IPS DF 19.7 (cell line): Measurements from ENCODE around the gene MDP1.

Experiments used
- DNase-seq: peaks from one replicate; pipeline ENCODE4 v3.0.0-alpha.2; 2013; ENCODE audit warnings: low read depth, low spot score

MDP1 gene

DNA sequence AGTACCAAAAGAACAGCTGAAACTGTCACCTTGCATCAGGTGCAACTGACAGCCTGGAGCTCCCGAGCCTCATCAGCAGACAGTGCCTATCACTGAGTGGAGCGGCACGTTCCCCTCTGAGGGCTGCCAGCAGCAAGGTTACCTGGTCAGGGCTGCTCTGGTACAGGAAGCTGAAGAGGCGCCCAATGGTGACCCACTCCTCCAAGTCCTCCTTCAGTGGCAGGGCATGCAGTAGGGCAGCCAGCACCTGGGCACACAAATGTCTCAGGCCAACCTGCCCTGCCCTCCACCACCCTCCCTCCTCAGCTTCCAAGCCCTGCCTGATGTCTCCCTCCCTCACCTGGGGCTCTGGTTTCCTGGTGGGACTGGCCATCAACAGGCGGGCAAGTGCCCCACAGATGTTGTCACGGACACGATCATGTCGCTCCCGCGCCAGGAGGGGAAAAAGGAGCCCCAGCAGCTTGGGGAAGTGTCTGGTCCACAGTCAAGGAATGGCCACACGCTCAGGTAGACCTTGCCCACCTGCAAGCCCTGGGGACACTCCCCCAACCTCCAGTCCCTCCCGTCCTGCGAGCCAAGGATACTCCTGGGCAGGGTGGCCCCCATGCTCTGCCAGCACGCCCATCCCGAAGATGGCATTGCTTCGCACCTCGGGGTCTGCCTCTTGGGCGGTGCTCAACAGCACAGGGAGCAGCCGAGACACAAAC, 34.3 kb downstream of the MDP1 start:
- no peak for DNase-seq

DNA sequence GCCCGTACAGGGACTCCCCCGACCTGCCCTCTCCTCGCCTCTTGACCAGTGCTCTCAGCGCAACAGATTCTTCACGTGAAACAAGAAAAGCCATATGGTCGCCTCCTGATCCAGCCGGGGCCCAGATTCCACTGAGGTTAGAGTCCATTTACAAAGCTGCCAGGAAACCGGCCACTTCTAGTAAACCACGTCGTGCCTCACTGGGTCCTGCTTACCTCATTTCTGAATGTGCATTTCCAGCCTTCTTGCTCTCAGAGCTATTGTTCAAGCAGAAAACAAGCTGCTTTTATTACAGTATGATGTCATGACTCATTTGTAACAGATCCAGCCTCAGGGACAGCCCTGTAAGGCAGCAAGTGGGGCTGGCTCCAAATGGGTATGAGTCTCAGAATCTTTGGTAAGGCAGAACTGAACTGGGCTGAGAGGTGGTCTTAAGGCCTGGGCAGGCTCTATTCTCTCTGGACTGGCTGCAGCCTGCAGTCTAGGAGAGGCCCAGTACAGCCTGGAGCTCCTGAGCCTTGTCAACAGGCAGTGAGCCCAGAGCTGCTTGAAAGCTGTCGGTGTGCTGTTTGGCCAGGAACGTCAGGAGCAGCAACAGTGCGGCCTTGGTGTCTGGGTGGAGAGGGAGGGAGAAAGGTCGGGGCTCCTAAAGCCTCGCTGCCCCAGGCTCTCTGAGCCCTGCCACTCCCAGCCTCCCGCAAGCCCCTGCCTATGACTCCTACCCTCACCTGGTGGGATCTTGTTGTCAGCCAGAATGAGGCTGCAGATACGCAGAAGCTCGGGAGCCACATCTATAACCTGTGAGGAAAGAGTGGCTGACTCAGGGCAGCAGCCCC, 35.7 kb downstream of the MDP1 start:
- no peak for DNase-seq

DNA sequence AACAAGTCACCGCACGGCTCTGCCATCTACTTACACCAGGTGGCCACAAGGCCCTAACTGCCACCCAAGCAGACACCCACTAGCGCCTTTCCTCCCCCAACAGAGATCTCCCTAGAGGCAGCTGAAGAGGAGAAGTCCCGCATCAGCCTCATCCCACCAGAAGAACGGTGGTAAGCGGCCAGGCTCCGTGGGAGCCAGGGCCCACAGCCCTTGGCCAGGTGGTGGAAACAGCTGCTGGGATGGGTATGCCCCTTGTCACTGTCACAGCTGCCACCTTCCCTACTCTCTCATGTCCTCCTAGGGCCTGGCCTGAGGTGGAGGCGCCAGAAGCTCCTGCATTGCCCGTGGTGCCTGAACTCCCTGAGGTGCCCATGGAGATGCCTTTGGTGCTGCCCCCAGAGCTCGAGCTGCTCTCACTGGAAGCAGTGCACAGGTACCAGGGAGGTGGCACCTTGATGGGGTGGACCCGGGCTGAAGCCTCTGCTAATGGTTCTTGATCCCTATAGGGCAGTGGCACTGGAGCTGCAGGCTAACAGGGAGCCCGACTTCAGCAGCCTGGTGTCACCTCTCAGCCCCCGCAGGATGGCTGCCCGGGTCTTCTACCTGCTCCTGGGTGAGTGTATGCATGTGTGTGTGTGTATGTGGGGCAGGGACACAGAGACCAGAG, 36.4 kb downstream of the MDP1 start:
- no peak for DNase-seq

DNA sequence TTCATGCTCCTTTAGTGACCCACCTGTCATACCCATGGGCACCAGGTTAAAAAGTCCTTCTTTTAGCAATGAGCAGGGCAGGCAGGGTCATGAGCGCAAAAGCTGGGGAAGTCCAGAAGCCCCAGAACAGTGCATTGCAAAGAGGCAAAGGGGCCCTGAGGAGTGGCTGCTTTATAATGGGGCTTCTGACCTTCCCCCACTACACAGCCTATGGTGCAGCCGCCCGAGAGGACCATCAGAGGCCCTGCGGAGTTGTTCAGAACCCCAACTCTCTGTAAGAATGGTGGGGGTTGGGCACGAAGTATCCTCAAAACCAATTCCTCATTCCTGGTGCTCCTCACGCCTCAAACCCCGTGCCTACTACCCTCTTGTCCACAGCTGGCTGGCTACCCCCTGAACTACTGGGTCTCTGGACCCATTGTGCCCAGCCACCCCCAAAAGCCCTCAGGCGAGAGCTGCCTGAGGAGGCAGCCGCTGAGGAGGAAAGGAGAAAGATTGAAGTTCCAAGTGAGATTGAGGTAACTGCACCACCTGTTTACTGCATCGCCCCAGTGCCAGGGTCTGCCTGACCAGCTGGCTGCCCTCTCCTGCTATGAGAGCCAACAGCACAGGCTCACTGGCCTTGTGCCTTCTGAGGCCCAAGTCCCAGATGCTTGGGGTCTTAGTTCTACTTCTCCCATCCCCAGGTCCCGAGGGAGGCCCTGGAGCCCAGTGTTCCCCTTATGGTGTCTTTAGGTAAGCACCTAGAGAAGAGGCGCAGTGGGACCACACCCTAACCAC, 37.3 kb downstream of the MDP1 start:
- DNase-seq, result no peak

DNA sequence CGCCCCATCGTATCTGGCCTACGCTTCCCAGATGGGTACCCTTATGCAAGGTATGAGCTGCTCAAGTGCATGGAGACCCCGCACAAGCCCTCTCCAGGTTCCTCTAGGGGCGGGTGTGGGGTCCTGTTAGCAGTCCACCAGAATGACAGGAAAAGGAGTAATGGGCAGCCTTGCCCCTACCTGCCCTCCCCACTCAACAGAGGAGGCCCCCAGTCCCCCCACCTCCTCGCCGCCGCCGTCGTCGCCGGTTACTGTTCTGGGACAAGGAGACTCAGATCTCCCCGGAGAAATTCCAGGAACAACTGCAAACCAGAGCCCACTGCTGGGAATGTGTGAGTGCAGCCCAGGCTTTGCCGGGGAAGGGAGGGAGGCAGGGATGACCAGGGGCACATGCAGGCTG, 38.0 kb downstream of the MDP1 start:
- DNase-seq, result no peak

DNA sequence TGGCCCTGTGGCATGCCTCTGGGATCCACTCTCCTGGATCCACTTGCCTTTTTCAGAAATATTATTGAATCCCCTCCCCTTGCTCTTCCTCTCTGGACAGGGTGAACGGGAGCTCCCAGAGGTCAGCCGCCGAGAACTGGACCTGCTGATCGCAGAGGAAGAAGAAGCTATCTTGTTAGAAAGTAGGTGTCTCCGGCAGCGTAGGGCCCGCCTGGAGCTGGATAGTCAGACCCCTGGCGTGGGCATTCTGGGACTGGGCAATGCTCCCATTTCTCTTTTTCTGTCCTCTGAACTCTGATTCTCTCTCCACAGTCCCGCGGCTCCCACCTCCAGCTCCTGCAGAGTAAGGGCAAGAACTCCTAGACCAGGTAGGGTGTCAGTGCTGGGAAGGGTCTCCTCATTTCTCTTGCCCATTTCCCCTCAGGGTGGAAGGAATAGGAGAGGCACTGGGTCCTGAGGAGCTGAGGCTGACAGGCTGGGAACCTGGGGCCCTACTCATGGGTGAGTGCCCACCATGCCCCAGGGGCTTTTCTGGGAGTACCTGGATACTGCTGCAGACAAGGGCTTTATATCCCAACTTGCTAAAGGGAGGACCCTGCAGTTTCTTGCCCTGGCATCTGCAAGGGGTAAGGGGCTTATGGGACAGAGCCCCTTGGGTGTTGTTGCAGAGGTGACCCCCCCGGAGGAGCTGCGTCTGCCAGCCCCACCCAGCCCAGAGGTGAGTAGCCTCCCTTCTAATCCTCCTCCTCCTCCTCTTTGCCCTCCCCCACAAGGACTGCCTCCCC, 38.6 kb downstream of the MDP1 start:
- no peak for DNase-seq

DNA sequence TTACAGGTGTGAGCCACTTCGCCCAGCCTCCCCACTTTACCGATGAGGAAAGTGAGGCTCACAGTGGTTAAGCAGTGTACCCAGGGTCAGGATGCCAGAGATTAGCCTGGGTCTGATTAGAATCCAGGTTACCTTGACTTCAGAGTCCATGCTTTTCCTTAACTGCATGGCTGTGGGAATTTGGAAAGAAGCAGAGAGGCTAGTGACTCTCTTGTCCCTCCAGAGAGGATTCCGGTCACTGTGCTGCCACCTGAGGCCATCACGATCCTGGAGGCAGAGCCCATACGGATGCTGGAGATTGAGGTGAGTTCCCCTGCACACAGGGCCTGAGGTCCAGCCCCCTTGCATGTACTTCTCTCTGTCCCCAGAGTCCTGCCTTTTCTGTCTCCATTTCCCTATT, 39.3 kb downstream of the MDP1 start:
- DNase-seq, result no peak

DNA sequence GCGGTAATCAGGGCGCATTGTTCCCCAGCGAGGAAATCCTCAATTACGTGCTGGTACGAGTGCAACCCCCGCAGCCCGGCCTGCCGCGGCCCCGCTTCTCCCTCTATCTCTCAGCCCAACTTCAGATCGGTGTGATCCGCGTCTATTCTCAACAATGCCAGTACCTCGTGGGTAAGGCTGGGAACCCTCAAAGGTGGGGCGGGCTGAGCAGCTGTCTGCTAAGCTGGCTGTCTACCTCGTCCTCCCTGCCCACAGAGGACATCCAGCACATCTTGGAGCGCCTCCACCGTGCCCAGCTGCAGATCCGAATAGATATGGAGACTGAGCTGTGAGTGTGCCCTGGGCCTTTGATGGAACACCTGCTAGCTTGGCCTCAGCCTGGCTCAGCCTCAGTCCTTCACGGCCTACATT, 43.0 kb downstream of the MDP1 start:
- no peak for DNase-seq

DNA sequence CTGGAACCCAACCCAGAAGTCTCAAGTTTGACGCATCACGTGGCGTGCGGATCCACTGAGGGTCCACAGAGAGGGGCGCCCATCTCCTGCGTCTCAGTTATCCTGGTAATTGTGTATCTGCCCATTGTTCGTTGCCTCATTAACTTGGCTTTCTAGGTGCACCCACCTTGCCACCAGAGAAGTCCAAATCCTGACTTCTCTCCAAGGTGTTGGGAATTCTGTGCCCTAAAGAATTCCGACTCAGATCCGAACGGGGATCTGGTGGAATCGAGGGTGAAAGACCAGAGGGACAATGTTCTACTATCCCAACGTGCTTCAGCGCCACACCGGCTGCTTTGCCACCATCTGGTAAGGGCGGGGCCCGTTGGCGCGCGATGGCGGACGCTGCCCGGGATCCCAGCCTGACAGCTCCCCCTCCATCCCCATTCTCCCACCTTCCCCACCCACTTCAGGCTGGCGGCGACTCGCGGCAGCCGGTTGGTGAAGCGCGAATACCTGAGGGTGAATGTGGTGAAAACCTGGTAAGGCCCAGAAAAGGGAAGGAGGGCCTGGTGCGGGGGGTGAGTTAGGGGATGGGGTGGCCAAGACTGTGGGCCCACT, 43.5 kb downstream of the MDP1 start:
- no peak for DNase-seq

DNA sequence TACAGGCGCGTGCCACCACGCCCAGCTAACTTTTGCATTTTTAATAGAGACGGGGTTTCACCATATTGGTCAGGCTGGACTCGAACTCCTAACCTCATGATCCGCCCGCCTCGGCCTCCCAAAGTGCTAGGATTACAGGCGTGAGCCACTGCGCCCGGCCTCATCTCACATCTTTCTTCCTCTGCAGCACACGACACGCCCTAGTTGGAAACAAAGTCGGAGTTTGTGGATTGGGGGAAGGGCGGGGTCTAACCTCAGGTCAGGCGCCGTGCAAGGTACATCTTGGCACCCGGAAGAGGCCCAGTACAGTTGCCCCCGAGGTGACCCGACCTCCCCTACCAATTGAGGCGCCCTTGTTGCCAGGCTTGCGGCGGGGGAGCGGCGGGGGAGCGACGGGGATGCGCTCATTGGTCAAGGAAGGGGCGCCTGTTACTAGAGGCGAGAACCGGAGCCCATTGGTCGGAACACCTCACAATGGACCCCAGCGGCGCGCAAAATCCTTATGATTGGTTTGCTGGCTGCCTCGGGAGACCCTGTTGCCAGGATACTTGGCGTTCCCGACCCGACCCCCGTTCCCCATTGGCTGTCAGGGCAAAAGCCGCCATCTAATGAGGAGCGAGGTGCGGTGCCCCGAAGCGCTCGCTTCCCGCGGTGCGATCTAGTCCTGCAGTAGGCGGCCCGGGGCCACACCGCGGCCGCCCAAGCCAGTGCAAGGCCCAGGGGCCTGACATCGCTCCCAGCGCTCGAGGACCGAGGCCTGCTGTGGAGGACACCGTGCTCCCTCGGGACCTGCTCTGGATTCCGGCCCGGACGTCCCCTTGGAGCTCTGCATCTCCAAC, 44.2 kb downstream of the MDP1 start, which contains the start of gene REC8:
Gene REC8 (plus strand): TSS at position 659 of the 839 bp plus-strand sequence. CDS start 473 bp downstream, outside the sequence.
- DNase-seq, result peak; percentile 97

DNA sequence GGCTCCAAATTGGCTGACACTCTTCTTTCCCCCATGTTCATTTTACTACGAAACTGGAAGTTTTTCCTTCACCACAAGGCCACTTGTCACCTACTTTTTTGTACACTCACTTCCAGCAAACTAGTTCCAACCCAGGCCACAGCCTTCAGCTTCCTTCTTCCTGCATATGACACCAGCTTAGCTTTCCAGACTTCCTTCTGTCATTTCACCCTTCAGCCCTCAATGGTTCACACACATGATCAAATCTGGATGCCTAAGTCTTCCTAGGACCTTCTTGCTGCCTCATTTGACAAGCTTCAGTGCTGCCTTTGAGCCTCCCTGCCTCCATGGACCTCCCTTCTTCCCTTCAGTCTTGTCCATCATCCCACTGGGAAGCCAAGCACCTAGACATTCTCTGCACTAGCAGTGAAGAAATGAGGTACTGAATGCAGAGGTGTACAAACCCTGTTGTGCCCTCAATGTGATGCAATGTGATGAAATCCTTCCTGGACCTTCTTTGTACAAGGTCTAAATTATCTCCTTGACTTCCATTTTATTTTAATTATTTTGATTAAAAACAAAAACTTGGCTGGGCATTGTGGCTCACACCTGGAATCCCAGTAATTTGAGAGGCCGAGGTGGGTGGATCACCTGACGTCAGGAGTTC, 48.3 kb downstream of the MDP1 start:
- DNase-seq, result no peak

DNA sequence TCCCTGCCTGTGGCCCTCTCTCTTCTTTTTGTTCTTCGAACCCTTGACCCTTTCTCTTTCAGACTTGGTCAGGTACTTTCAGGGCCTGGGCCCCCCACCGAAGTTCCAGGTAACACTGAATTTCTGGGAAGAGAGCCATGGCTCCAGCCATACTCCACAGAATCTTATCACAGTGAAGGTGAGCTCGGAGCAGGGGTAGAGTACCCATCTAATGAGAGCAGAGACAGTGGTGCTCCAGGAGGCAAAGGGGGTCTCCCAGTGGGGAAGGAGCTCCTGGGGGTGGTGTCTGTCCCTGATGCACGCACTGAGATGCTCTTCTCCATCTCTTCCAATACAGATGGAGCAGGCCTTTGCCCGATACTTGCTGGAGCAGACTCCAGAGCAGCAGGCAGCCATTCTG, 50.1 kb downstream of the MDP1 start:
- no peak for DNase-seq

DNA sequence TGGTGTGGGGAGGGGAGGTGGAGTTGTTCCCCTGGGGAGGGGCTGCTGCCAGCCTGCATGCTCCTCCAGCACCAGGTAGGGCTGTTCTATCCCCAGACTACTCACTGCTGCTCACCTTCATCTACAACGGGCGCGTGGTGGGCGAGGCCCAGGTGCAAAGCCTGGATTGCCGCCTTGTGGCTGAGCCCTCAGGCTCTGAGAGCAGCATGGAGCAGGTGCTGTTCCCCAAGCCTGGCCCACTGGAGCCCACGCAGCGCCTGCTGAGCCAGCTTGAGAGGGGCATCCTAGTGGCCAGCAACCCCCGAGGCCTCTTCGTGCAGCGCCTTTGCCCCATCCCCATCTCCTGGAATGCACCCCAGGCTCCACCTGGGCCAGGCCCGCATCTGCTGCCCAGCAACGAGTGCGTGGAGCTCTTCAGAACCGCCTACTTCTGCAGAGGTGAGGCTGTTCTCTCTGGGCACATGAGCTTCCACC, 51.3 kb downstream of the MDP1 start:
- no peak for DNase-seq
